Islet precursor cell (in vitro differentiated cells): ENCODE measurements around the gene MICAL3.
"Not testable (repeated sequence)": the region's sequence is repeated elsewhere in the genome, so short reads cannot be mapped to it uniquely, and the experiment has no call there.

Source experiments
- DNase-seq: peaks from one replicate; pipeline ENCODE4 v3.0.0-alpha.2; 2018

MICAL3 gene

GRCh38 chr22:17774206-17774925 is 250.0 kb downstream of the MICAL3 start, which contains the start of gene BID:
Gene BID, minus strand, starts transcription at chr22:17774469. Its CDS starts 24,353 bp downstream, at chr22:17750116.
- DNase-seq = no peak

GRCh38 chr22:17773606-17774205 is 250.7 kb downstream of the MICAL3 start:
- DNase-seq = peak; percentile 84

- DNase-seq = no peak
Observed at GRCh38 chr22:17772958-17773605, 251.3 kb downstream of the MICAL3 start.

GRCh38 chr22:17772249-17772957 is 252.0 kb downstream of the MICAL3 start:
- no peak for DNase-seq

GRCh38 chr22:17770180-17771077 is 253.9 kb downstream of the MICAL3 start:
- DNase-seq = no peak

- DNase-seq = no peak
Observed at GRCh38 chr22:17769716-17770082, 254.7 kb downstream of the MICAL3 start.

GRCh38 chr22:17769013-17769715 is 255.2 kb downstream of the MICAL3 start:
- DNase-seq = no peak

- no peak for DNase-seq
Observed at GRCh38 chr22:17767233-17768065, 256.9 kb downstream of the MICAL3 start.

GRCh38 chr22:17764852-17765251 is 259.5 kb downstream of the MICAL3 start:
- not testable (repeated sequence) for DNase-seq

GRCh38 chr22:17764036-17764435 is 260.3 kb downstream of the MICAL3 start:
- no peak for DNase-seq

- DNase-seq = not testable (repeated sequence)
Observed at GRCh38 chr22:17763442-17763841, 260.9 kb downstream of the MICAL3 start.

GRCh38 chr22:17761138-17761488 is 263.2 kb downstream of the MICAL3 start:
- no peak for DNase-seq

- DNase-seq = no peak
Observed at GRCh38 chr22:17754233-17754925, 270.0 kb downstream of the MICAL3 start.

- no peak for DNase-seq
Observed at GRCh38 chr22:17753401-17753989, 270.9 kb downstream of the MICAL3 start.

GRCh38 chr22:17751596-17751995 is 272.8 kb downstream of the MICAL3 start:
- no peak for DNase-seq

GRCh38 chr22:17749605-17750395 is 274.6 kb downstream of the MICAL3 start:
- no peak for DNase-seq

- DNase-seq = peak; percentile 86
Observed at GRCh38 chr22:17748555-17749353, 275.6 kb downstream of the MICAL3 start.

- DNase-seq = no peak
Observed at GRCh38 chr22:17746916-17747315, 277.4 kb downstream of the MICAL3 start.
